Activated CD8-positive, alpha-beta memory T cell treated with anti-CD3 and anti-CD28 coated beads for 4 hours (primary cell): ENCODE results near the gene ESRRA.
"Not testable (repeated sequence)": the region's sequence is repeated elsewhere in the genome, so short reads cannot be mapped to it uniquely, and the experiment has no call there.

ENCODE experiments used
- DNase-seq, 2 donors: peaks; one replicate each; pipeline ENCODE4 v3.0.0-alpha.2; 2020; ENCODE audit warnings: low read depth in 2 of 2

ESRRA gene

DNA sequence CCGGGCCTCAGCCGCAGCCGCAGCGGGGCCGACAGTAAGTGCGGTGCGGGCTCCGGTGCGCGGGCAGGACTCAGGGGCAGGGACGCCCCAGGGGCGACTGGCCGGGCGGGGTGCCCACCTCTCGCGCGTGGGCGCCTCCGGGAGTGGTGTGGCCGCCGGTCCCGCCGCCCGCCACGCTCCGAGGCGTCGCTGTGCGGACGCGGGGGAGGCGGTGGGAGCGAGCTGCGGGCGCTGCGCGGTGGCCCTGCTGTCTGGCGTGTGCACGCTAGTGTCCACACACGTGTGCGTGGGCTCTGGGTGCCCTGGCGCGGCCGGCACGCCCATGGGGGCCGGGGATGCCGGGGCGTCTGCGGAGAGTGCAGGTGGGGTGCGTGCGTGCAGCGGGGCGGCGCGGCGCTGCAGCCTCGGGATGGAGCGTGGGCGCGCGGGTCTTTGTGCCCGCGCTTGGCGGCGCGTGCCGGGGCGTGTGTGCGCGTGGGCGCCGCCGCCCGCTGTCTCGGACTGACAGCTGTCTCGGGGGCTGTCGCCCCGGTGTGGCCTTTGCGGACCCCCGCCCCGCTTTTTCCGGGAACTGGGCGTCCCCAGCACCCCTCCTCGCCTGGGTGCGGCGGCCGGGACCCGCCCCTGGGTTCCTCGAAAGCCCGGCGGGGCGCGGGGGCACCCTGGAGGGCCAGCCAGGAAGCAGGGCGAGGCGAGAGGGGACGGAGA, 13.4 kb upstream of the ESRRA start:
- DNase-seq: no peak

DNA sequence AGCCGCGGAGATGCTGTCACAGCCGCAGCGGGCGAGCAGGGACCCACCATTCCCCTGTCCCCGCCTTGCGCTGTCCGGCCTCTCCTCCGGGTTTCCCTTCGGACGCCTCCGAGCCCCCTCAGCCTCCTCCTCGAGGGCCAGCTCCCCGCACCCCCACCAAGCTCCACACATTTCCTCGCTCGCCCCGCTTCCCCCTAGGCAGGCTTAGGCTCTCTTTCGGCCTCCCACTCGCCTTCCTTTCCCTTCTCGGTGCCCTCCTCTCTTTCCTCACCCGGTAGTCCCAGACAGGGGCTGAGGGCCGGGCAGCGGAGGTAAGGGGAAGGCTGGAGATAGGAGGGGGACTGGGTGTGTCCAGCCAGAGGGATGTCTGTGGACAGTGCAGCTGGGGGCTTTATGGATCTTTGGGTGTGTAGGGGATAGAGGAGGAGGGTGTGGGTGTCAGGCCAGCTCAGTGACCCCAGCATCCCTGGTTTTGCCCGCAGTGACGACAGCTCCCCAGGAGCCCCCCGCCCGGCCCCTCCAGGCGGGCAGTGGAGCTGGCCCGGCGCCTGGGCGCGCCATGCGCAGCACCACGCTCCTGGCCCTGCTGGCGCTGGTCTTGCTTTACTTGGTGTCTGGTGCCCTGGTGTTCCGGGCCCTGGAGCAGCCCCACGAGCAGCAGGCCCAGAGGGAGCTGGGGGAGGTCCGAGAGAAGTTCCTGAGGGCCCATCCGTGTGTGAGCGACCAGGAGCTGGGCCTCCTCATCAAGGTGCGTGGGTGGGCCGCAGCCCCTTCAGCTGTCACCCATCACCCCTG, 12.7 kb upstream of the ESRRA start:
- no peak for DNase-seq

DNA sequence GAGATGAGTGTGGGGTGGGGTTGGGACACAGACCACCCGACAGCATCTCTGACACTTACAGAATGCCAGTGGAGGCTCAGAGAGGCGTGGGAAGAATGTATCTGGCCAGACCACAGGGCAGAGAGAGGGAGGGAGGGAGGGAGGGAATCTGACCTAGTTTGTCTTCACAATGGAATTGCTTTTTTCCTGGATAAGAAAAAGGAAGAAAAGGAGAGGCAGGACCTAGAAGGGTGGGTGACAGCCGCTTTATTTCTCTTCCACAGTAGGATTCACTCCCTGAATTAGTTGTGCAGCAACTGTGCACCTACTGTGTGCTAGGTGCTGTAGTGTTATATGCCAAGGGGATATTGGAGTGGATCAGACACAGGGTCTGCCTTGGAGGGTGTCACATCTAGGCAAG, 10.6 kb upstream of the ESRRA start:
- no peak for DNase-seq

DNA sequence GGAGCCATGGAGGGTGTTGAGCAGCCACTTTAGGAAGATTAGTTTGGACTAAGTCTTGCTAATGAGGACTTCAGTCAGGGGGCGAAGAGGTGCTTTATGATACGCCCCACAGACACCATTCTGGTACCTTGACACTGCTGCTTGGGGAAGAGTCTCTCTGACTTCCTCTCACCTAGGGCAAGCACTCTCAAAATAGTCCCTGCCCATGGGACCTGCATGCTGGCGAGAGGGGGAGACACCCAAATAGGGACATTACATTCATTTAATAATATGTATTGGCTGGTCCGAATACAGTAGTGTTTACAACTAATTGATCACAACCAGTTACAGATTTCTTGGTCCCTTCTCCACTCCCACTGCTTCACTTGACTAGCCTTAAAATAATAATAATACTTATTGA, 9.6 kb upstream of the ESRRA start:
- DNase-seq: no peak

DNA sequence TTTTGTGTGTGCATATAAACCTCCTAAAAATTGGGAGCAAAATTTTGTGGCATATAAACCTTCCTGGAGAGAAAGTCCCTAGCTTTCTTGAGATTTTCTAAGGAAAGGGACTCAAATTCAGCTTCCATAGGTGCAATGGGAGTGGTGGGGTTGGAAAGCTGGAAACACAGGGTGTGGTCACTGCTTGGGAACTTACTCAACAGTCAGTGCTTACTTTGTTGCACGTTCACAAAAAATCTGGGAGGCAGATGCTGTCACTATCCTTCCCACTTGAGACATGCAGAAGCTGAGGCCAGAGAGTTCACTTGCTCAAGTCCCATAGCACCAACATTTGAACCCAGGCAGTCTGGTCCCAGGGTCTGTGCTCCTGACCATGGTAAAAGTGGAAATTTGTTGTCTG, 9.1 kb upstream of the ESRRA start:
- DNase-seq: no peak

DNA sequence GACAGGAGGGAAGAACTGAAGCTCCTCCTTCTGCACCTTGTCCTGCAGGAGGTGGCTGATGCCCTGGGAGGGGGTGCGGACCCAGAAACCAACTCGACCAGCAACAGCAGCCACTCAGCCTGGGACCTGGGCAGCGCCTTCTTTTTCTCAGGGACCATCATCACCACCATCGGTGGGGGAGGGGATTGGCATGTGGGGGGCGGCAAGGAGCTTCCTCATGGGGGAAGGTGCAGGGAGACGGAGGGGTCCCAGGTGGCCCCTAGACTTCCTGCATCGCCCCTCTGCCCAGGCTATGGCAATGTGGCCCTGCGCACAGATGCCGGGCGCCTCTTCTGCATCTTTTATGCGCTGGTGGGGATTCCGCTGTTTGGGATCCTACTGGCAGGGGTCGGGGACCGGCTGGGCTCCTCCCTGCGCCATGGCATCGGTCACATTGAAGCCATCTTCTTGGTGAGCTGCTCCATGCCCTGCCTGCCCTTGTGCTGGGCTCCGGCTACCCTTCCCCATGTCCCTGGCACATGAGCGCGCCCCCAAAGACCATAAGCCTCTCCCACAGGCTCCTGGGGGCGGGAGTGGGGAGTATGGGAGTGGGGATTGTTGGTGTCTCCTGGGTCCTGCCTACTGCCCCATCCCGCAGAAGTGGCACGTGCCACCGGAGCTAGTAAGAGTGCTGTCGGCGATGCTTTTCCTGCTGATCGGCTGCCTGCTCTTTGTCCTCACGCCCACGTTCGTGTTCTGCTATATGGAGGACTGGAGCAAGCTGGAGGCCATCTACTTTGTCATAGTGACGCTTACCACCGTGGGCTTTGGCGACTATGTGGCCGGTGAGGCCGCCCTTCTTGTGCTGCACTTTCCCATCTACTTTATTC, 8.3 kb upstream of the ESRRA start:
- DNase-seq: no peak

DNA sequence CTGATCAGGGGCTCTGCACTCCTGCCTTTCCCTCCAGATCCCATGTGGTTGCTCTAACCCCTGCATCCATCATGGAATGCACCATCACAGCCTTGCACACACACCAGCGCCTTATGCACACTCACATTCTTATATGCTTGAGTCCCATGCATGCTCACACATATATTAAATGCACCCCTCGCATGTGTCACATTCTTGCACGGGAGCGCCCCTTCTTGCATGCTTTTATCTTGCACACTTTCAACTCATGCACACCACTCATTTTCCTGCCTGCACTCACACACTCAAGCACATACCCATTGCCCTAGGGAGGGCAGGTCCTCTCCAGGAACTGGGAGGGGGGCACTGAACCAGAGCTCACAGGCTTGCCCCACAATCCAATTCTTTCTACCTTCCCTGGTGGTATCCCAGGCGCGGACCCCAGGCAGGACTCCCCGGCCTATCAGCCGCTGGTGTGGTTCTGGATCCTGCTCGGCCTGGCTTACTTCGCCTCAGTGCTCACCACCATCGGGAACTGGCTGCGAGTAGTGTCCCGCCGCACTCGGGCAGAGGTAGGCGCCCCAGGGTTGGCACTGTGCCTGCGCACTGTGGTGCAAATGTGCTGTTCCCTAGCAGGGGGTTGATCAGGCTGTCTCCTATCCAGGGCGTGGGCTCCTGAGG, 7.5 kb upstream of the ESRRA start:
- no peak for DNase-seq

DNA sequence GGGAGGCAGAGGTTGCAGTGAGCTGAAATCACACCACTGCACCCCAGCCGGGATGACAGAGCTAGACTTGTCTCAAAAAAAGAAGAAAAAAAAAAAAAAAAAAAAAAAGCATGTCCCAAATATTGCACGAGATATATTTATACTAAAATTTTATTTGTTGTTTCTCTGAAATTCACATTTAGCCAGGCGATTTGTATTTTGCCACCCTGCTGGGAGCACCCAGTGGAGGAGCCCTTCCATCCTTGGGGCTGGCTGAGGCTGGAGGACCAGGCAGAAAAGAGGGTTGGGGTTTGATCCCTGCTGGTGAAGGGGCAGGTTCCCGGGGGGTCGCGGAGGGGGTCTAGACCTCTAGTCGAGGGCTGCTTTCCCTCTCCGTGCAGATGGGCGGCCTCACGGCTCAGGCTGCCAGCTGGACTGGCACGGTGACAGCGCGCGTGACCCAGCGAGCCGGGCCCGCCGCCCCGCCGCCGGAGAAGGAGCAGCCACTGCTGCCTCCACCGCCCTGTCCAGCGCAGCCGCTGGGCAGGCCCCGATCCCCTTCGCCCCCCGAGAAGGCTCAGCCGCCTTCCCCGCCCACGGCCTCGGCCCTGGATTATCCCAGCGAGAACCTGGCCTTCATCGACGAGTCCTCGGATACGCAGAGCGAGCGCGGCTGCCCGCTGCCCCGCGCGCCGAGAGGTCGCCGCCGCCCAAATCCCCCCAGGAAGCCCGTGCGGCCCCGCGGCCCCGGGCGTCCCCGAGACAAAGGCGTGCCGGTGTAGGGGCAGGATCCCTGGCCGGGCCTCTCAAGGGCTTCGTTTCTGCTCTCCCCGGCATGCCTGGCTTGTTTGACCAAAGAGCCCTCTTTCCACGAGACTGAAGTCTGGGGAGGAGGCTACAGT, 6.1 kb upstream of the ESRRA start:
- DNase-seq: no peak

DNA sequence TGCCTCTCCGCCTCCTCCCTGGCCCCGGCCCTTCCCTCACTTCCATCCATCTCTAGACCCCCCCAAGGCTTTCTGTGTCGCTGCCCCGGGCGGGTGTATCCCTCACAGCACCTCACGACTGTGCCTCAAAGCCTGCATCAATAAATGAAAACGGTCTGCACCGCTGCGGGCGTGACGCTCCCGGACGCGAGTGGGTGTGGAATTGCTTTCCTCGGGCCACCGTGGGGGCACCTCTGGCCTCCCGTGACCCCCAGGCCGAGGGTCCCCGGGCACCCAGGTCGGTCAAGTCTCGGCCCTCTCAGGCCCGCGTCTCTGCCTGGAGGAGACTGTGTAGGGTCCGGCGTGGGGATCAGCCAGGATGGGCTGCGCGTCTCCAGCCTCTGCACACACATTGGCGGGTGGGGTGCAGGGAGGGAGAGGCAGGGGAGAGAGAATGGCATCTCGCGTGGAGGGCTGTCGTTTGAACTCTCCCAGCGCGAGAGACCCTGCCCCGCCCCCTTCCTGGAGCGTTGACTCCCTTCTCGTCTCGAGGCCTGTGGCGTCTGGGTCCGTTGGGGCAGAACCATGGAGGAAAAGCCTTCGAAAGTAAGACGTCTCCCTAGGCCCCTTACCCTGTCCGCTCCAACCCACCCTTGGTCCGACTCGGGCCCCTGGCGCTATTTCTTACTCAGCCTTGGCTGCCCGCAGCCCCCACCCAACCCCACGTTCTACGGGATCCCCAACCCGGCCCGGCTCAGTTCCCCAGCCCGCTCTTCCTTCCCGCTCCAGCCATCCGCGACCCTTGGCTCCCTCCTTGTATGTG, 5.3 kb upstream of the ESRRA start, which contains the start of gene CATSPERZ:
CATSPERZ (plus strand) TSS at position 512 of the 802 bp plus-strand sequence; CDS start at position 565, 53 bp downstream.
- no peak for DNase-seq

DNA sequence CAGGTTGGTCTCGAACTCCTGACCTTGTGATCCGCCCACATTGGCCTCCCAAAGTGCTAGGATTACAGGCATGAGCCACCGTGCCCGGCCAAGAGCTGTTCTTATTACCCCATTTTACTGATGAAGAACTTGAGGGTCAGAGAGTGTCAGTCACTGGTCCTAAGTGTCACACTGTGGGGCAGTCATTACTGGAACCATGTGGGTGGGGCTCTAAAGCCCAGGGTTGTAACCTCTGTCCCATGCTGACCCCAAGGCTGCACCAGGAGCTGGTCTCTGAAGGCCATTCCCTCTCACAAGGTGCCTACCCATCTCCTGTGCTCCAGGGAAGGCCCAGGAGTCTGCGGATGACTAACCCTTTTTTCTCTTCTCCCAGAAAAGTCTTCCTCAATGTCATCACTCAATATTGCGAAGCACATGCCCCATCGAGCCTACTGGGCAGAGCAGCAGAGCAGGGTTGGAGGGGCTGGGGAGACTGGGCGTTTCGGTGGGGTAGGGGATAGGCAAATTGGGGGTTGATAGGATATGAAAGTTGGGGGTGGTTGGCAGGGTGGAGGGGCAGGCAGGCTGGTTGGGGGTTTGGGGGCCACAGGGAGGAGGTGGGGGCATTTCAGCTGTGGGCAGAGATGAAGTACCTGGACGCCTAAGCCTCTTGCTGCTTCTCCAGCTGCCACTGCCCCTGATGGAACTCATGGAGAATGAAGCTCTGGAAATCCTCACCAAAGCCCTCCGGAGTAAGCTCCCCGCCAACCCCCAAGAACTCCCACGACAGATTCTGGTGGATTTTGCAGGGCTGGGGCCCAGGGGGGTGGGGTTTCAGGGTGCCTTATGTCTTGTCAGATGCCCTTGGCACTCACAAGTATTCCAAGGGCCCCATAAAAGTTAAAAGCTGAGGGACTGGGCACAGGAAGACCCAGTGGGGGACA, 2.0 kb upstream of the ESRRA start:
- DNase-seq: no peak

DNA sequence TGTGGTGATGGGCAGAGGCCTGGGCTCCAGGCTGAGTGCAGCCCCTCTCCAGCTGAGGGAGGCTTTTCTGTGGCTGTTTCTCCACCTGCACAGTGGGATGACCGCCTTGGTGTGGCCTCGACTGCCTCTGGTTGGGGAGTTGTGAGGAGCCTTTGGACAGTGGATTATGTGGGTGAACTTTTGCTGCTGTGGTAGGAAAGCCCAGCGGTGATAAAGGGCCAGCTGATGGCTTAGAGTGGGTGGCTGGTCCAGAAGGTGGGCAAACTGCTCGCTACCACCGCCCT, 1.4 kb upstream of the ESRRA start:
- DNase-seq: no peak

DNA sequence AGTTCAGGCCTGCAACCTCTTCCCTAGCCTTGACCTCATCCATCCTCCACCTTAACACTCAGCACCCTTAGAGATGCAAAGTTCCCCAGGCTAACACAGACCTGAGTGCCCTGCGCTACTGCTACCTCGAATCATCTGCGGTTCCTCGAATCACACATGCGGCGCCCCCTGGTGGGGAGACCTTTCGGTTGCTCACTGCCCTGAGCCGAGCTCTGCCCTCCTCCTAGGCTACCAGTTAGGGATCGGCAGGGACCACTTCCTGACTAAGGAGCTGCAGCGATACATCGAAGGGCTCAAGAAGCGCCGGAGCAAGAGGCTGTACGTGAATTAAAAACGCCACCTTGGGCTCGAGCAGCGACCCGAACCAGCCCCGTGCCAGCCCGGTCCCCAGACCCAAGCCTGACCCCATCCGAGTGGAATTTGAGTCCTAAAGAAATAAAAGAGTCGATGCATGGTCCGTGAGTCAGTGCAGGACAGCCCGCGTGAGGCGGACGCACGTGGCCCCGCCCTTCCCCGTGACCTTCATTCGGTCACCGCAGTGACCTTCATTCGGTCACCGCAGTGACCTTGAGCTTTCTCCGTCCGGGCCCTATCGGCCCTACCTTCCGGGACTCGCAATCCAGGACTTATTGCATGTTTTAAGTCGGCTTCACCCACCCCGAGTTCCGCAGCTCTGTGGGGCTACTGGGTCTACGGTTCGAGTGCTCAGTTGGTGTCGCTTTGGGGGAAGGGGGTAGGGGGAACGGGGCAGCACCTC, 830 bp upstream of the ESRRA start:
- peak; percentile 85 to 86 for DNase-seq

DNA sequence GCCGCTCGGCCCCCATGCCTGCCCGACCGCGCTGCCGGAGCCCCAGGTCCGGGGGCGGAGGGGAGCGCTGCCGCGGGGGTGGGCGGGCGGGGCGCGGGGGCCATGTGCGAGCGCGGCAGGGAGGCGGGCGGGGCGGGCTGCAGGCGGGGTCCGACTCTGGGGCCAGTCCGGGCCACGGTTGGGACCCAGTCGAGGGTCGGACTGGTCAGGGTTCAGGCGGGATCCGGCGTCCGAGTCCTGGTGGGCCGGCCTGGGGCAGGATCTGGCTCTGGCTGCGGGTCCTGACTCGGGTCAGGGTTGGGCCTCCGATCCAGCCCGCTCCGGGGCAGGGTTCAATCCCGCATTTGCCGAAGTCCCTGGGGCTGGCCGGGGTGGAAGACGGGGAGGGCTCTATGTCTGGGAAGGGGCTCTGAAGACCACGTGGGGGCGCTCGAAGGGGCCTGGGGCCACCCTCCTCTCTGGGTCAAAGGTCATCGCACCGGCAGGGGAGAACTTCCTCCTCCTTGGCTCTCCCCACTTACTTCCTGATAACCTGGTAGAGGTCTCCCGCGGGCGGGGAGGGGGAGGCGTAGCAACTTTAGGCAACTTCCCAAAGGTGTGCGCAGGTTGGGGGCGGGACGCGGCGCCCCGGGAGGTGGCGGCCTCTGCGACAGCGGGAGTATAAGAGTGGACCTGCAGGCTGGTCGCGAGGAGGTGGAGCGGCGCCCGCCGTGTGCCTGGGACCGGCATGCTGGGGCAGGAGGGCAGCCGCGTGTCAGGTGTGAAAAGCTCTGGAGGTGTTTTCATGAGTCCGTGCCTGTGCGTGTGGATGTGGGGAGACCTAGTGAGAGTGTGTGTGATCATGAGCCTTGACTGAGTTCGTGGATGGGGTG, 603 bp downstream of the ESRRA start:
- DNase-seq: peak; percentile 41 to 51

DNA sequence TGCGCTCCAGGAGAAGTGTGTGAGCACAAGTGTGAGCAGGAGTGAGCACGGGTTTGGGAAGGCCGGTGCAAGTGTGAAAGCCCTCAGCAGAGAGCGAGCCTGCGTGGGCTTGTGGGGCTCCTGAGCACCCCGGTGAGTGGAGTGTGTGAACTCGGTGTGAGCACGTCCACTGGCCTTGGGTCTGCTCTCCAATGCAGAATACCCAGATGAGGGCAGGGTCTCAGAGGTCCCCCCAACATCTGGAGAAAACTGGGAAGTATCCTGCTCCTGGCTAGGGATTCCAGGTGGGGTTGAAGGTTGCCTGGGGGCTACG, 1.2 kb downstream of the ESRRA start:
- no peak for DNase-seq

DNA sequence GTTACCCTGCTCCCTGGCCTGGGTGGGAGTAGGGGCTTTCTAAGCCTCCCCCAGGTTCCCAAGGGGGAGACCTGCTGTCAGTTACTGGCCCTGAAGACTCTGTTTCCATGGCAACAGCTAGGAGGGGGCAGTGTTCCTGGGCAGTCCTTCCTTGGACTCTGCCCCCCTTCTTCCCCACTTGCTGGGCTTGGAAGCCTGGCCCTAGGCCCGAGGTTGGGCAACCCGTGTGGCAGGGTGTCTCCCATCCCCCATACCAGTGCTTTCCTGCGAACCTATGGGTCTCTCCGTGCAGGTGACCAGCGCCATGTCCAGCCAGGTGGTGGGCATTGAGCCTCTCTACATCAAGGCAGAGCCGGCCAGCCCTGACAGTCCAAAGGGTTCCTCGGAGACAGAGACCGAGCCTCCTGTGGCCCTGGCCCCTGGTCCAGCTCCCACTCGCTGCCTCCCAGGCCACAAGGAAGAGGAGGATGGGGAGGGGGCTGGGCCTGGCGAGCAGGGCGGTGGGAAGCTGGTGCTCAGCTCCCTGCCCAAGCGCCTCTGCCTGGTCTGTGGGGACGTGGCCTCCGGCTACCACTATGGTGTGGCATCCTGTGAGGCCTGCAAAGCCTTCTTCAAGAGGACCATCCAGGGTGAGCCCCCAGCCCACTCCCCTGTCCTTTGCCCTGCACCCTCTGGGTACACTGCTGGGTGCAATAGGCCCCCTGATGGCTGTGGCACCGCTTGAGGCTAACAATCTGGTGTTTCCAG, 1.7 kb downstream of the ESRRA start:
- DNase-seq: no peak

DNA sequence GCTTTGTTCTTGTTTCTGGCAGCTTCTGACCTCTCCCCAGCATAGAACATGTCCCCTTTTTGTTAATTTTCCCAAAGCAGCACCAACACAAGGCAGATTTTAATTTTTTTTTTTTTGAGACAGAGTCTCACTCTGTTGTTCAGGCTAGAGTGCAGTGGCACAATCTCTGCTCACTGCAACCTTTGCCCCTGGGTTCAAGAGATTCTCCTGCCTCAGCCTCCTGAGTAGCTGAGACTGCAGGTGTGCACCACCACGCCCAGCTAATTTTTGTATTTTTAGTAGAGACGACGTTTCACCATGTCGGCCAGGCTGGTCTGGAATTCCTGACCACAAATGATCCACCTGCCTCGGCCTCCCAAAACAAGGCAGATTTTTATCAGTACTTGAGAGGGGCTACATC, 2.5 kb downstream of the ESRRA start:
- DNase-seq: not testable (repeated sequence)

DNA sequence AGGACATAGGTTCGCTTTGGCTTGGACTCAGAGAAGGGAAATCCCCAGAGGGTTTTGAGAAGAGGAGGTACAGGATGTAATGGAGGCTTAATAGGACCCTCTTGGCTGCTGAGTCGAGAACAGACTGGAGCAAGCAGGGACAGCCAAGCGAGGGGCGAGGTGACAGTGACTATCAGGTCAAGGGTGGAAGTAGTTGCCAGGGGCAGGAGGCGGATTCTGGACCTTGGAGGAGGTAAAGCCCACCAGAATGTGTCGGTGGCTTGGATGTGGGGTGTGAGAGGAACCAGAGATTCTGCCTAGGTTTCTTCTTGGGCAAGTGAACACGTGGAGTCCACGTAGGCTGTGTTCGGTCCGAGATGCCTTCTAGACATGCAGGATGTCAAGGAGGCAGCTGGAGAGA, 7.6 kb downstream of the ESRRA start:
- DNase-seq: no peak
